ENCODE measurements around the gene FOXA1. TPM values are rescaled to one million over a fixed set of nuclear protein-coding genes. Genes with fewer than 3 reads are reported as not detected.
A peak's percentile ranks its signal among the peaks of the same experiment; 100 is the strongest.

FOXA1 gene
- total RNA-seq, 1 experiment from 2014 or later: 0.07 TPM

DNA sequence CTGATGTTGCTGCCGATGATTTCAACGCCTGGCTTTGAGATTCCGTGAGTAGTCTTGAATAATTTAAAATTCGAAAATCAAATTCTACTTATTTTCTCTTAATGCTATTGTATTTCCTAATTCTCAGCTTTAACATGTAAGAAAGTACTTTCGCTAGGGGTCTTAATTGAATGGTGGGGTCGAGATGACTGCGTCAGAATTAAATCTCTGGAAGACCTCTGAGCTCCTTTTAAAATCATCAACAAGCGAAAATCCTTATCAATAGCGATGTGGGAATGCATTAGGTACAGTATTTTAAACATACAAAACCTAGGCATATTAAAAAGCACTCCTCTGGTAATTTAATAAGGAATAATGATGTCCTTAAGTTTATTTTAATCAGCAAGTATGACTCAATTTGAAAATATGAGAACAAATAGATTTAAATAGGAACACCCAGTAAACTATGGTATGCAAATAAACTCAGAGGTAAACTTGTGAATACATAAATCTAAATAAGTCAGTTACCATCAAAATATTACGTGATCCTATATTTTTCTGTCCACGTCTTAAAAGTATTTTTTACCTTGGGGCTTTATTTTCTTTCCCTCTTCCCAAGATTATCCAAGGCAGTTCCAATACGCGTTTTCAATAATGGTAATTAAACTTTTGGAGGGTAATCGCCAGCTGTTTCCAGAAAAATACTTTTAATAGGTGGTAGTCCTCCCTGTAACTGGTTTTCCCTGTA, 1.4 kb downstream of the FOXA1 start:
- peaks cover 96% of the 10 kb centered on the region for H3K27me3 Mint-ChIP-seq (ENCODE audit: low read depth)
- Histone ChIP-seq H3K4me1 (ENCODE audit: insufficient read depth, low read length) (peaks cover 3% of the 10 kb centered on the region; the same call in 1 of the 2 replicates), H3K18ac (ENCODE audit: insufficient read length, low read depth, low read length) (no peak overlapping the region), H2BK5ac (ENCODE audit: insufficient read length, low read length) (no peak overlapping the region), H3K14ac (ENCODE audit: insufficient read depth, low read length) (no peak overlapping the region), H3K23ac (ENCODE audit: insufficient read length, low read depth, low read length) (no peak overlapping the region), H3K23me2 (ENCODE audit: insufficient read length, low read depth, low read length, poor library complexity, severe bottlenecking) (peaks cover 6% of the 10 kb centered on the region), H3K4ac (ENCODE audit: low read depth, low read length) (no peak overlapping the region), H4K5ac (ENCODE audit: insufficient read length, low read depth, low read length) (no peak overlapping the region), H3K56ac (ENCODE audit: insufficient read length, low read depth, low read length) (no peak overlapping the region), H2AFZ (ENCODE audit: low read length) (no peak overlapping the region), H4K91ac (ENCODE audit: insufficient read length, low read depth, low read length) (no peak overlapping the region), H2BK12ac (ENCODE audit: insufficient read length, low read depth, low read length) (no peak overlapping the region), H3K79me2 (ENCODE audit: insufficient read depth, low read length) (no peaks in the 10 kb centered on the region), H2BK15ac (ENCODE audit: low read depth, low read length) (no peak overlapping the region), H2BK20ac (ENCODE audit: low read depth, low read length, poor library complexity, severe bottlenecking) (no peak overlapping the region), H4K20me1 (ENCODE audit: control insufficient read depth, insufficient read depth, insufficient read length) (peaks cover 3% of the 10 kb centered on the region), H3T11ph (ENCODE audit: low read length) (no peak overlapping the region), H4K8ac (replicated peaks; ENCODE audit: insufficient read length, low read depth, low read length) (no peak overlapping the region), H3K27me3 (ENCODE audit: insufficient read depth, low read length) (peaks cover 78% of the 10 kb centered on the region), H3K9me3 (ENCODE audit: control insufficient read depth, low read depth, low read length) (no peaks in the 10 kb centered on the region), H2BK120ac (ENCODE audit: low read depth, low read length, poor library complexity, severe bottlenecking) (no peak overlapping the region), H3K27ac (ENCODE audit: insufficient read length, low read depth, low read length) (no peak overlapping the region), H3K79me1 (ENCODE audit: insufficient read depth, low read depth, low read length, poor library complexity, severe bottlenecking) (no peaks in the 10 kb centered on the region), H3K4me2 (ENCODE audit: insufficient read depth, insufficient read length, low read length) (no peak overlapping the region), H3K9ac (ENCODE audit: extremely low read depth, insufficient read length, low read length) (no peak overlapping the region), H2AK5ac (ENCODE audit: insufficient read length, low read length) (no peak overlapping the region)
- no peak overlapping the region for H3K27ac Mint-ChIP-seq
- WGBS (ENCODE audit: extremely low coverage, insufficient read length, low lambda C conversion rate): no CpG with 5 or more reads among the region's 14 CpGs
- peaks cover 32 to 50% of the 10 kb centered on the region in 2 experiments for H3K4me1 Mint-ChIP-seq
- TF ChIP-seq, protein P1, sequence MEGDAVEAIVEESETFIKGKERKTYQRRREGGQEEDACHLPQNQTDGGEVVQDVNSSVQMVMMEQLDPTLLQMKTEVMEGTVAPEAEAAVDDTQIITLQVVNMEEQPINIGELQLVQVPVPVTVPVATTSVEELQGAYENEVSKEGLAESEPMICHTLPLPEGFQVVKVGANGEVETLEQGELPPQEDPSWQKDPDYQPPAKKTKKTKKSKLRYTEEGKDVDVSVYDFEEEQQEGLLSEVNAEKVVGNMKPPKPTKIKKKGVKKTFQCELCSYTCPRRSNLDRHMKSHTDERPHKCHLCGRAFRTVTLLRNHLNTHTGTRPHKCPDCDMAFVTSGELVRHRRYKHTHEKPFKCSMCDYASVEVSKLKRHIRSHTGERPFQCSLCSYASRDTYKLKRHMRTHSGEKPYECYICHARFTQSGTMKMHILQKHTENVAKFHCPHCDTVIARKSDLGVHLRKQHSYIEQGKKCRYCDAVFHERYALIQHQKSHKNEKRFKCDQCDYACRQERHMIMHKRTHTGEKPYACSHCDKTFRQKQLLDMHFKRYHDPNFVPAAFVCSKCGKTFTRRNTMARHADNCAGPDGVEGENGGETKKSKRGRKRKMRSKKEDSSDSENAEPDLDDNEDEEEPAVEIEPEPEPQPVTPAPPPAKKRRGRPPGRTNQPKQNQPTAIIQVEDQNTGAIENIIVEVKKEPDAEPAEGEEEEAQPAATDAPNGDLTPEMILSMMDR (conservative IDR thresholded peaks at IDR 0.05): no peak
- peak overlapping the region in 1 of 2 experiments; percentile 82; a peak in 3 of 5 replicates for H3K4me3 Mint-ChIP-seq
- H3K36me3 Mint-ChIP-seq (ENCODE audit: insufficient read depth in 1 of 3, low read depth in 3 of 3): no peaks in the 10 kb centered on the region; a peak in 3 of 7 replicates
- peaks cover 0 to 3% of the 10 kb centered on the region in 2 experiments; a peak in 2 of 5 replicates for H3K9me3 Mint-ChIP-seq
- DNase-seq: no peak
